Measurements from ENCODE around the gene COPS9. TPM values are rescaled to one million over a fixed set of nuclear protein-coding genes. Genes with fewer than 3 reads are reported as not detected.

COPS9 gene
- total and polyA plus RNA-seq, 10 of the 15 experiments (the other 5 are each of a cell fraction or from before 2014, with no cell fraction given) = 80.8 to 419 (median 213) TPM

- RAD21 ChIA-PET (ENCODE audit: unreplicated experiment) = no interaction called here
- FAIRE-seq (no peak), DNase-seq (ENCODE audit: low read depth, low spot score) (no peak), ATAC-seq (no peak)
- in situ Hi-C loops (cut with MboI) (no loop called here), intact Hi-C loops (cut with micrococcal nuclease; ENCODE audit: unreplicated experiment) (no loop called here)
- Histone ChIP-seq H3K79me2 (ENCODE audit: control insufficient read depth, insufficient read depth, low read length) (no peaks in the 10 kb centered on the region), H3K9ac (ENCODE audit: control insufficient read depth, insufficient read depth, low read length) (no peak overlapping the region), H3K9me3 (replicated peaks; ENCODE audit: control insufficient read depth, insufficient read depth, low read length) (no peaks in the 10 kb centered on the region), H3K4me3 (no peak overlapping the region), H2AFZ (ENCODE audit: control insufficient read depth, low read depth, low read length) (no peak overlapping the region), H3K4me1 (ENCODE audit: control insufficient read depth, insufficient read depth, low read length) (no peaks in the 10 kb centered on the region), H3K36me3 (ENCODE audit: control insufficient read depth in 2 of 2, insufficient read depth in 2 of 2, low read length in 1 of 2) (no peaks in the 10 kb centered on the region), H4K20me1 (ENCODE audit: control insufficient read depth, insufficient read depth) (no peaks in the 10 kb centered on the region), H3K27me3 (replicated peaks in 1 of 2; ENCODE audit: control insufficient read depth in 2 of 2, insufficient read depth in 2 of 2, low read length in 1 of 2) (no peaks in the 10 kb centered on the region), H3K27ac (ENCODE audit: control insufficient read depth, insufficient read depth) (no peak overlapping the region), H3K4me2 (ENCODE audit: control insufficient read depth, insufficient read depth) (no peak overlapping the region)
- CTCF ChIA-PET = interaction anchor here (1.4 kb wide), 1 partner anchor 10 kb away, joined by 3 read pairs; no protein-coding TSS in a partner anchor
- 0% methylated on average over 3 of the region's 3 CpGs for WGBS (ENCODE audit: insufficient coverage, insufficient replicate concordance, low lambda C conversion rate, missing lambda C conversion rate)
- SMC1A ChIA-PET (ENCODE audit: uncharacterized antibody, unreplicated experiment) = no interaction called here
- BruUV-seq (replicated peaks) = no TSS peak
- POLR2A ChIA-PET = no interaction called here
- no peak for TF ChIP-seq RB1 (IDR thresholded peaks at IDR 0.05; ENCODE audit: borderline replicate concordance)
- TF ChIP-seq ZNF207 (IDR thresholded peaks at IDR 0.05; ENCODE audit: borderline replicate concordance) = no peak
- TF ChIP-seq E2F8 (IDR thresholded peaks at IDR 0.05; ENCODE audit: low read depth, partially characterized antibody) = no peak
- no peak for TF ChIP-seq FOXM1 (IDR thresholded peaks at IDR 0.05; ENCODE audit: low read depth, low read length)
- TF ChIP-seq WRNIP1 (IDR thresholded peaks at IDR 0.05; ENCODE audit: borderline replicate concordance, low read depth, low read length) = no peak
Observed at GRCh38 chr2:240153418-240153817, 17.3 kb upstream of the COPS9 start.
